Activated T-cell treated with anti-CD3 and anti-CD28 coated beads, Interleukin-2, amount 50 U/mL, for 24 hours (primary cell): ENCODE measurements around the gene ATP1A2.
"Not testable (repeated sequence)": the region's sequence is repeated elsewhere in the genome, so short reads cannot be mapped to it uniquely, and the experiment has no call there.

Experiments used
- DNase-seq: peaks from one replicate; pipeline ENCODE4 v3.0.0-alpha.2; 2020
- H3K27ac Mint-ChIP-seq: 2 replicates; pipeline ENCODE4 v1.8.0; 2020; ENCODE audit warnings: mild to moderate bottlenecking, mixed read lengths
- H3K27me3 Mint-ChIP-seq: 2 replicates; pipeline ENCODE4 v1.8.0; 2020; ENCODE audit warnings: mixed read lengths
- H3K36me3 Mint-ChIP-seq: 2 replicates; pipeline ENCODE4 v1.8.0; 2020; ENCODE audit warnings: low read depth, mixed read lengths
- H3K4me1 Mint-ChIP-seq: 2 replicates; pipeline ENCODE4 v1.8.0; 2020; ENCODE audit warnings: low read depth, mixed read lengths
- H3K4me3 Mint-ChIP-seq: 2 replicates; pipeline ENCODE4 v1.8.0; 2020; ENCODE audit warnings: mild to moderate bottlenecking, moderate library complexity, mixed read lengths
- H3K9me3 Mint-ChIP-seq: 2 replicates; pipeline ENCODE4 v1.8.0; 2020; ENCODE audit warnings: mixed read lengths

ATP1A2 gene

GRCh38 chr1:160101717-160102522 is 13.6 kb upstream of the ATP1A2 start:
- Mint-ChIP-seq H3K9me3 (no peaks in the 10 kb centered on the region), H3K27ac (peak overlapping the region; percentile 86), H3K36me3 (peaks cover 7% of the 10 kb centered on the region), H3K4me1 (peaks cover 46% of the 10 kb centered on the region), H3K4me3 (no peak overlapping the region), H3K27me3 (no peaks in the 10 kb centered on the region)
- no peak for DNase-seq

DNA sequence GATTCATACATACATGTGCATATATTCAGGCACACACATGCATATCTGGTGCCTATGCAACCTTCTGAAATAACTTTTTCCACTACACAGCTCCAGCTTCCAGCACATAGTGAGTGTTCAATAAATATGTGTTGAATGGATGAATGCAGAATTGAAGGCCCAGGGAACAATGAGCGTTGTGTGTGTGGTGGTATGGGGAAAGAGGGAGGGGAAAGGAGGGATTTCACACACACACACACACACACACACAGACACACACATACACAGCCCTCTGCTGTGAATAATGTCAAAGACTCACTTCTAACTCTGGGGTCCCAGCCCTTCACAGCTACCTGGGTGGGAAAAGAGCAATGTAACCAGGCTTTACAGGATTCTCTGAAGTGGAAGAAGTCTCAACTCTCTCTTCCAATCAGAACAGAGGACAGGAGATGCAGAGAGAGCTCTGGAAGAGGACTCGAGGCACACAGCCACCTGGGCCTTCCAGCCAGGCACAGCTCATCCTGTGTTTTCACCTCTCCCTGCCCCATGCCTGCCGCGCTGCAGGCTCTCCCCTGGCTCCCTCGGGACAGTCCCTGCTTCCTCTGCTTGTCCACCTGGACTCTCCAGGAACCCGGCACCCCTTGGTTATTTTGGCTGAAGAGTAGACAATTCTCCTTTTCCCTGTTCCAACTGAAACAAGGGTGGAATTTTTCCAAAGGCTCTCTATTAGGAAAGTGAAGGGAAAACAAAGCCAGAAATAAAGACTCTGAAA is 11.7 kb upstream of the ATP1A2 start:
- no peak for DNase-seq
- Mint-ChIP-seq H3K4me1 (peaks cover 39% of the 10 kb centered on the region), H3K27me3 (no peaks in the 10 kb centered on the region), H3K27ac (no peak overlapping the region), H3K9me3 (no peaks in the 10 kb centered on the region), H3K4me3 (no peak overlapping the region), H3K36me3 (no peaks in the 10 kb centered on the region)

DNA sequence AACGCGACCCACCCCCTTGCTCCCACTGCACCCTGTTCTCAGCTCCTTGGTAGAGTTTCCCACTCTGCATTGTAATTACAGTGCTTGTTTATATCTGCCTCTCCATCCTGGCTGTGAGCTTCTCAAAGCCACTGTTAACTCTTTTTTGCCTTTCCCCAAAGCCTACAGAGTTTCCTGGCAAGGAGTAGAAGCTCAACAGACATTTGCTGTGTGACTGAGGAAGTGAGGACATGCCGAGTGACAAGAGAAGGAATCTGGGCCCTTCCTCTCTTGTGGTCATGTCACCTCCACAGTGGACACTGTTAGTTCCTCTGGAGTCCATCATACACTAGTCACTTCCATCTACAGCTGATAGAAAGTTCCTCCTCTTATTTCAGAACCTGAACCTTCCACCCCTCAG is 11.1 kb upstream of the ATP1A2 start:
- DNase-seq, result no peak
- Mint-ChIP-seq H3K4me3 (no peak overlapping the region), H3K36me3 (no peaks in the 10 kb centered on the region), H3K27ac (no peak overlapping the region), H3K9me3 (no peaks in the 10 kb centered on the region), H3K27me3 (no peaks in the 10 kb centered on the region), H3K4me1 (peaks cover 37% of the 10 kb centered on the region)

DNA sequence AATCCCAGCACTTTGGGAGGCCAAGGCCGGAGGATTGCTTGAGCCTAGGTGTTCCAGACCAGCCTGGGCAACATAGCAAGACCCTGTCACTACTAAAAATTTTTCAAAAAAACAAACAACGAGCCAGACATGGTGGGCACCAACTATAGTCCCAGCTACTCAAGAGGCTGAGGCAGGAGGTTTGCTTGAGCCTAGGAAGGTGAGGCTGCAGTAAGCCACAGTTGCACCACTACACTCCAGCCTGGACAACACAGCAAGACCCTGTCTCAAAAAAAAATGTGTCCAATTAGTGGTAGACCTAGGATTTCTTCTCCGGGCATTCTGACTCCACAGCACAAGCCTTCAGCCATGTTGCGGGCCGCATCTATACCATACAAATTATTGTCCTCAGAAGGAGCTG is 10.4 kb upstream of the ATP1A2 start:
- Mint-ChIP-seq H3K9me3 (no peaks in the 10 kb centered on the region), H3K27ac (no peak overlapping the region), H3K4me1 (peaks cover 33% of the 10 kb centered on the region), H3K36me3 (no peaks in the 10 kb centered on the region), H3K4me3 (no peak overlapping the region), H3K27me3 (no peaks in the 10 kb centered on the region)
- DNase-seq, result no peak

DNA sequence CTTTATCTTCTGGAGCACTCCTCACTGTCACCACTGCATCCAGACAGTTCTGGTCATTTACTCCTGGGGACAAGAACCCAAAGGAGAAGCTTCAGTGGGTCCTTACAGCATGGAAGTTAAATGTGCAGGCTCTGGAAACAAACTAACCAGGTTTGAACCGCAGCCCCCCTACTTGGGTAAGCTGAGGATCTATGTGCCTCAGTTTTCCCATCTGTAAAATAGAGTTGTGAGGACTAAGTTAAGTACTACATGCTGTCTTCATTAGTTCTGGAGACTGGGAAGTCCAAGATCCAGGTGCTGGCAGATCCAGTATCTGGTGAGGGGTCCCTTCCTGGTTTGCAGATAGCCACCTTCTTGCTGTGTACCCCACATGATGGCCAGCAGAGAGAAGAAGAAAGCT is 8.0 kb upstream of the ATP1A2 start:
- Mint-ChIP-seq H3K27me3 (no peaks in the 10 kb centered on the region), H3K9me3 (no peaks in the 10 kb centered on the region), H3K4me1 (peaks cover 13% of the 10 kb centered on the region), H3K36me3 (no peaks in the 10 kb centered on the region), H3K27ac (no peak overlapping the region), H3K4me3 (no peak overlapping the region)
- DNase-seq, result no peak

DNA sequence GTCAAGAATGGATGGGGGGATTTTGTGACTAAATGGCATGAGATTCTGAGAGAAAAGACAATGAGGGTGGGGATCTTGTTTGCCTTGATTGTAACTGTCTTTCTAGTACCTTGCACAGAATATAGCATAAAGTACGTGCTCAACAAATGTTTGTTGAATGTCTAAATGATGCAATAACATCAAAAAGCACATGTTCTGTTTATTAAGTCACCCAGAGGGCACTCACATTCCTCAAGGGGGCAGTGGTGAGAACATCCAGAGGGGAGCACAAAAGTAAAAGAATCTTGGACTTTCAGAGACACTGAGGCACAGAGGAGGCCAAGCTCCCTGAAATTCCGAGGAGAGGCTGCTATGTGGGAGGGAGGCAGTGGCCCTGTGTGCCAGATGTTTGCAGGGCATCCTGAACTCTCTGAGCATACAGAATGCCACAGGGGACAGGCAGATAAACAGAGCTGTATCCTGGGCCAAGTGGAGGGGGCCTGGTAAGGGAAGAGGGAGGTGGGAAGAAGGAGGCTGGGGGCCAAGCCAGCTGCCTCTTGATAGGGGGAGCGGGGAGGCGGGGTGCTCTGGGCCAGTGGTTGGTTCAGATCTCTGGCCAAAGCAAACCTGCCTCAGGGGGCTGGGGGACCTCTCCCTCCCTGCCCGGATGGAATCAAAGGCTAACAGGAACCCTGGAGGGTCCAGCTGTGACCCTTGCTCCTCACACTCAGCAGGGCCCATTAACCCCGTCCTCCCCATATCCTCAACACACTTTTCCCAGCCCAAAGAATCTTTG is 6.5 kb upstream of the ATP1A2 start:
- Mint-ChIP-seq H3K4me1 (peaks cover 6% of the 10 kb centered on the region), H3K36me3 (no peaks in the 10 kb centered on the region), H3K4me3 (no peak overlapping the region), H3K9me3 (no peaks in the 10 kb centered on the region), H3K27ac (peak overlapping the region; percentile 64), H3K27me3 (no peaks in the 10 kb centered on the region)
- peak; percentile 44 for DNase-seq

DNA sequence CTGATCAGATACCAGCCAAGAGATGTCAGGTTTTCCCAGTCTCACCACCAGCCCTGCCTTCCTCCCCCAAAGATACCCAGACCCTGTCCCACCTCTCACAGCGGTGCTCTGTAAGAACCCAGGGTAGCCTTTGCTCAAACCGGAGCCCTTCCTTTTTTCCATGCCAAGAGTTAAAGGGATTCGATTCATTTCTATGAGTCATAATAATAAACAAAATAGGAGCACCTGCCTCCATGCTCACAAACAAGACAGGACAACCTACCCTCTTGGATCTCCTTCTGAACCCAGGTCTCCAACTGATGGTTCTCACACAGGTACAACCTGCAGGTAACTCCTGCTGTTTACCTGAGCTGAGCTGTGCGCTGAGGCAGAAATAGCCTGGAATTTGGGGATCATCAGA is 5.9 kb upstream of the ATP1A2 start:
- no peaks in the 10 kb centered on the region for H3K27me3 Mint-ChIP-seq
- H3K27ac Mint-ChIP-seq, result no peak overlapping the region
- no peaks in the 10 kb centered on the region for H3K9me3 Mint-ChIP-seq
- peaks cover 6% of the 10 kb centered on the region for H3K4me1 Mint-ChIP-seq
- no peak overlapping the region for H3K4me3 Mint-ChIP-seq
- H3K36me3 Mint-ChIP-seq, result no peaks in the 10 kb centered on the region
- DNase-seq, result no peak

- DNase-seq, H3K9me3 Mint-ChIP-seq, H3K27ac Mint-ChIP-seq, H3K27me3 Mint-ChIP-seq, H3K4me1 Mint-ChIP-seq, H3K4me3 Mint-ChIP-seq, H3K36me3 Mint-ChIP-seq: not testable (repeated sequence)
Observed at GRCh38 chr1:160111462-160111861, 4.1 kb upstream of the ATP1A2 start.

DNA sequence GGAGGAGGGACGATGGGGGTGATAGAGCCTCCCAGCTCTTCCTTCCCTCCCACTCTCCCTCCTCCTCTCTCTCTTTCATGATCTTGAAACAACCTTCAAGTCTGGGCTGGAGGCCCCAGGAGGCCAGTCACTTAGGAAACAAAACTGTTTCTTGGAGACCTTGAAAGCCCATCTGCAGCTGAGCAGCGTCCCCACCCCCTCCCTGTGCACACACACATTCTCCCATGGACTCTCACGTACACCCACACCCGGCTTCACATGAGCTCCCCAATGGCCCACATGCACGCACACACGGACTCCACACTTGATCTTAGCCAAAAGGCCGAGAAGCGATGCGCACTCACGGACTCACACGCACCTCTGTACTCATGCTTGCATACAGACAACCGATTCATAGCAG is 3.2 kb upstream of the ATP1A2 start:
- Mint-ChIP-seq H3K4me3 (no peak overlapping the region), H3K9me3 (no peaks in the 10 kb centered on the region), H3K36me3 (no peaks in the 10 kb centered on the region), H3K27me3 (peaks cover 15% of the 10 kb centered on the region), H3K4me1 (peaks cover 6% of the 10 kb centered on the region), H3K27ac (no peak overlapping the region)
- no peak for DNase-seq

- no peaks in the 10 kb centered on the region for H3K9me3 Mint-ChIP-seq
- no peak for DNase-seq
- H3K27ac Mint-ChIP-seq, result no peak overlapping the region
Observed at GRCh38 chr1:160113407-160113806, 2.2 kb upstream of the ATP1A2 start.

DNA sequence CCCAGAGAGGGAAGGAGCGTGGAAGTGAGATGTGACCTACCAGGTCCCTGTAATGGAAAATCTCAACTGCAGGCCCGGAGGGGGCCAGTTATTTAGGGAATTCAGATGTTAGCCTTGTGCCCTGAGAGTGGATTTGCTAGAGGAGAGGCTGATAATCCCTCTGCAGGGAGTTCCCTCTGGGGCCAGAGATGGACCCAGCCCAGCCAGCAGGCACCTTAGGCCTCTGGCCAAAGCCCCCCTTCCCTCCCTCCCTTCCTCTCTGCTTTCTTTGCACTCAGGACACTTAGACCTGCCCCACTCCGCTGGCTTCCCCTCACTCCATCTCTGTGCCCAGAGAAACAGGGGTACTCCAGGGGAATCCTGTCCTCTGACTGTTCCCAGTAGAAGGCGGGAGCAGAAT is 1.5 kb upstream of the ATP1A2 start:
- H3K27ac Mint-ChIP-seq, result no peak overlapping the region
- no peaks in the 10 kb centered on the region for H3K36me3 Mint-ChIP-seq
- H3K4me3 Mint-ChIP-seq, result no peak overlapping the region
- DNase-seq, result no peak
- H3K27me3 Mint-ChIP-seq, result peaks cover 22% of the 10 kb centered on the region
- H3K4me1 Mint-ChIP-seq, result peaks cover under 1% of the 10 kb centered on the region
- H3K9me3 Mint-ChIP-seq, result no peaks in the 10 kb centered on the region

More at GRCh38 chr1:160113407-160113806, 2.2 kb upstream of the ATP1A2 start:
- no peaks in the 10 kb centered on the region for H3K36me3 Mint-ChIP-seq
- peaks cover 6% of the 10 kb centered on the region for H3K4me1 Mint-ChIP-seq
- H3K4me3 Mint-ChIP-seq, result no peak overlapping the region
- H3K27me3 Mint-ChIP-seq, result peaks cover 22% of the 10 kb centered on the region

DNA sequence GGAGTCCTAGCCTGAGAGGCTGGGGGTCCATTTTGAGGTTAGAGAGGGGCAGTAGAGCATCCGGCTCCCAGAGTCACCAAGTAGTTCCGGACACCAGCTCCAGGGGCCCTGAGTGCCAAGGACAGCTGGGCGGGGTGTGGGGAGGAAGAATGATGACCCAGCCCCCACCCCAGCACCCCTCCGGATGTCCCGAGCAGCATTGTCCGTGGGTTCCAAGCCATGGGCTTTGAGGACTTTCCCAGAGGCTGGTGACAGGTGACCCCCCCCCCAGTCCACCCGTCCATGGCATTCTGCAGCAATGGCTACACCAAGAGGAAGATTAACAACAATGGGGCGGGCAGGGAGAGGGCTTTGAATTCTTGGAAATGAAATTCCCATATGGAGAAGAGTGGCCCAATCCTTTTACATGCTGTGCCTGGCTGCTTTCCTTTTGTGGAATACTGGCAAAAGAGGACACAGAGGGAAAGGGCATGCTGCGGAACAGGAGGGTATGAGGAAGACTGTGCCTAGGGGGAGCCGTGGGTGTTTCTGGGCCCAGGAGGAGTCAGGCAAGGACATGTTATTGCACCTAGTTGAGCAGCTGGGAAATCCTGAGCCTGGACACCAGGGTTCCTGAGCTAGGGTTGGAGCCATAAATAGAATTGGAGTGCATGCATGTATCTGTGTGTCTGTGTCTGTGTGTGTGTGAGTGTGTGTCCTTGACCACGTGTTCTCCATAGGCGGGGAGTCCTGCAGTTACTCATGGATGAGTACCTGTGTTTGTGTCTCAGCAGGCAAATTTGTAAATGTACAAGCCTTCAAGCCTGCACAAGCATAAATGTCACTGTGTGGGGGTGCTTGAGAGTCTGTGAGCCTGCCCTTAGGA is 956 bp downstream of the ATP1A2 start:
- DNase-seq, result no peak
- H3K9me3 Mint-ChIP-seq, result no peaks in the 10 kb centered on the region
- H3K27ac Mint-ChIP-seq, result no peak overlapping the region
- peaks cover 22% of the 10 kb centered on the region for H3K27me3 Mint-ChIP-seq
- no peaks in the 10 kb centered on the region for H3K4me1 Mint-ChIP-seq
- H3K4me3 Mint-ChIP-seq, result no peak overlapping the region
- H3K36me3 Mint-ChIP-seq, result no peaks in the 10 kb centered on the region

DNA sequence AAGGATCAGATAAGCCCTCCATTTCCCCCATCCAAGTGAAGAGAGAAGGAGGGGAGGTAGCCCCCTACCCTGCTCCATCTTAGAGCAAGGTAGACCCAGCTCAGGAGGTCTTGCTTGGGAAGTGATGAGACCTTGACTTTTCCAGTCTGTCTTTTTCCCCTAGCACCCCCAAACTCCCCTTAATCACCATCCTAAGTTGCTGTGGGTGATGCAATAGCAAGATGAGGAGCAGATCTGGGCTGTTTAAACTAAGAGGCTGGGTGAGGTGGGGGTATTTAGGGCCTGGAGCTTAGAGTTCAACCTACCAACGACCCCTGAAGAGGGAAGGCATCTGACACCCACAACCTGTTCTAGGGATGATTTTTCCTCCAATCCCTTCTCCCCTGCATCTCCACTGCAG is 1.7 kb downstream of the ATP1A2 start:
- Mint-ChIP-seq H3K4me3 (no peak overlapping the region), H3K27ac (no peak overlapping the region), H3K9me3 (no peaks in the 10 kb centered on the region), H3K4me1 (no peaks in the 10 kb centered on the region), H3K36me3 (no peaks in the 10 kb centered on the region), H3K27me3 (peaks cover 22% of the 10 kb centered on the region)
- DNase-seq, result no peak

GRCh38 chr1:160117709-160118183 is 2.2 kb downstream of the ATP1A2 start:
- Mint-ChIP-seq H3K4me3 (no peak overlapping the region), H3K27ac (no peak overlapping the region), H3K27me3 (peaks cover 22% of the 10 kb centered on the region), H3K9me3 (no peaks in the 10 kb centered on the region), H3K36me3 (no peaks in the 10 kb centered on the region), H3K4me1 (no peaks in the 10 kb centered on the region)
- no peak for DNase-seq
